Measurements from ENCODE around the gene RCSD1.
"Not testable (repeated sequence)": the region's sequence is repeated elsewhere in the genome, so short reads cannot be mapped to it uniquely, and the experiment has no call there.

The RCSD1 gene, protein sequence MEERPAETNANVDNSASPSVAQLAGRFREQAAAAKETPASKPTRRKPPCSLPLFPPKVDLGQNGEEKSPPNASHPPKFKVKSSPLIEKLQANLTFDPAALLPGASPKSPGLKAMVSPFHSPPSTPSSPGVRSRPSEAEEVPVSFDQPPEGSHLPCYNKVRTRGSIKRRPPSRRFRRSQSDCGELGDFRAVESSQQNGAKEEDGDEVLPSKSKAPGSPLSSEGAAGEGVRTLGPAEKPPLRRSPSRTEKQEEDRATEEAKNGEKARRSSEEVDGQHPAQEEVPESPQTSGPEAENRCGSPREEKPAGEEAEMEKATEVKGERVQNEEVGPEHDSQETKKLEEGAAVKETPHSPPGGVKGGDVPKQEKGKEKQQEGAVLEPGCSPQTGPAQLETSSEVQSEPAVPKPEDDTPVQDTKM

DNA sequence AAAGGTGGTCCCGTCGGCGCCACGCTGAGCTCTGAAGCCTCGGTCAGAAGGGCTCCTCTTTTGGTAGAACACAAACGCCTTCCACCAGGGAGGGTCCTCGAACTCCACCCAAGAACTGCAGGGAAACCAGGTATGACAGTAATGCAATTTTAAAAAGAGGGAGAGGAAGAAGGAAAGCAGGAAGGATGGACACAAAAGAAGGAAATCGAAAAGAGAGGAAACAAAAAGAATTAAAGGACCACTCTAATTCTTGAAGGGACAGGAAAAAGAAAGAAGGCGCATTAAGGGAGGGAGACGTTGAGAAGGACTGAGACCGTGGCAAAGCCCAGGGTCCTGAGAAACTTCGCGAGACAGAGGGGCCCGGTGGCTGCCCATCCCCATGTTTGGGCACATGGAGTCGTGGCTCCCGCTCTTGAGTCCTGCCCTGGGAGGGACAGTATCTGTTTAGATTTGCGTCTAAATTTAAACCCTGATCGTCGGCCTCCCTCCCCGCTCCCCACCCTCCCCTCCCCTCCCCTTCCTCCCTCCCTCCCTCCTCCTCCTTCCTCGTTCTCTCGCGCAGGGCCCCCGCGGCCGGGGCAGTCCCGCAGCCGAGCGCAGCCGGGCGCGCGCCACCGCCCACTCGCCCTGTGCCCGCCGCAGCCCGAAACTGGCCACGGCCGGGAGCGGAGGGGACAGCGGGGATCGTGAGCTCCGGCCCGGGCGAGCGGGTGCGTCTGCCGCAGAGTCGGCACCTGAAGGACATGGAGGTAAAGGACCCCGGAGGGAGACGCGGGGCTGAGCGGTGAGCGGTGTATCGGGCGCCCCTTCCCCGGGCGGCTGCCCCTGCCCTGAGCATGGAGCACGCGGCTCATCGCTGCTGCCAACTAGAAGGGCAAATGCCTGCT is at the start of gene RCSD1:
TSS of gene RCSD1 (plus strand) at position 552 of the 887 bp plus-strand sequence. CDS start at position 744, 192 bp downstream.
- DNase-seq = no peak

- DNase-seq = no peak
Observed at GRCh38 chr1:167582064-167582463, 48.0 kb upstream of the RCSD1 start.

DNA sequence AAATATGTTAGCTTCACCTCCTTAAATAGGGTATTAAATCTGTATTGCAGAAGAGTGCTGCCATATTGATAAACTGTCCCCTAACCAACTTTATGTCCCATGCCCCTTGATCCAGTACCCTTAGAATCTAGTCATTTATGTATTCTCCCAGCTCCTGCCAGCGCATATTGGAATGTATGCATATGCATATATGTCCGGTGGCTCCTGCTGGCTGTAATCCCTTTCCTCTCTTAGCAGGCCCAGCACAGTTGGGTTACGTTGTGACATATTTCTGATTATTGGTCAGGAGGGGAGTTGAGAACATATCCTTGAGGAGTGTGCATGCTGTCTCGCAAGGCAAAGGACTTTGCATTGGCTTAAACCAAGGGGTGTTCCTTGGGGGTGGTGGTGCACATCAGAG is 47.3 kb upstream of the RCSD1 start:
- no peak for DNase-seq

DNA sequence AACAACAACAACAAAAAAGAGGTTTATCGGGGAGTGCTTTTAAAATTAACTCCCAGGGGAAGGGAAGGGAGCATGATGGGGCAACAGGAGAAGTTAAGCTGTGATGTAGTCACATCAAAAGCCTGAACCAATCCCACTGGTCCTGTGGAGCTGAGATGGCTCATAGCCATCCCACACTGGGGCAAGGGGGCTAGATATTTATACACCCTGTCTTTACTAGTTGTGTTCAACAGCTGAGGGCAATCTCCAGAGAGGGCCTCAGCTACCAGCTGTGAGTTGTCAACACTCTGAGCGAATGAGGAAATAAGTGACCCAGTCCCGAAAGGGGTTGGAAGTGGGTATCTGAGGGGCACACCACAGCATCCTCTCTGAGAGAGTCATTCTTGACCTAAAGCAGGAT is 45.5 kb upstream of the RCSD1 start:
- DNase-seq = no peak

DNA sequence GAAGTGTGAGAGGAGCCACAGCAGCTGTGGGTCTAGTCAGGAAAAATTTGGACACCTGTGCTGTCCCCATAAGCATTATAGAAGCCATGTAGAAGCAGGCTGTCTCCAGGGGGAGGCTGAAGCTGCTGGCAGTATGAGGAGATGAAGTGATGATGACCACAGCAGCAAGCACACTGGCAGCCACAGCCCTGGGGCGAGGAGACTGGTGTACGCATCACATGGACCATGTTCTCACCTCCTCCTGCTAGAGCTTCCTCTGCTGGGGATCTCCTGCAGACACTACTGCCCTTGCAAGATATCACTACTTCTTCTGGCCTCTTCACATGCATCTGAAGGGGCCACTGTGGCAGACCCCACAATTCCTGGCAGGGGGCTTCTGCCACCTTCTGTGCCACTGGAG is 42.7 kb upstream of the RCSD1 start:
- DNase-seq = no peak

DNA sequence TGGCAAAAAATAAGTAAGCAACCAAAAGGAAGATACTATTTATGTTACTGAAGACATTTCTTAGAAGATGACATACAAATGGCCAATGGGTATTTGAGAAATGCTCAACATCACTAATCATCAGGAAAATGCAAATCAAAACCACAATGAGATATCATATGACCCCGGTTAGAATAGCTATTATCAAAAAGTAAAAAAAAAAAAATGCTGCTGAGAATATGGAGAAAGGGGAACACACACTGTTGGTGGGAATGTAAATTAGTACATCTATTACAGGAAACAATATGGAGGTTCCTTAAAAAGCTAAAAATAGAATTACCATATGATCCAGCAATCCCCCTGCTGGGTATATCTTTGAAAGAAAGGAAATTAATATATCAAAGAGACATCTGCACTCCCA is 42.2 kb upstream of the RCSD1 start:
- no peak for DNase-seq

GRCh38 chr1:167588361-167588760 is 41.7 kb upstream of the RCSD1 start:
- no peak for DNase-seq

- DNase-seq = no peak
Observed at GRCh38 chr1:167592475-167592874, 37.6 kb upstream of the RCSD1 start.

DNA sequence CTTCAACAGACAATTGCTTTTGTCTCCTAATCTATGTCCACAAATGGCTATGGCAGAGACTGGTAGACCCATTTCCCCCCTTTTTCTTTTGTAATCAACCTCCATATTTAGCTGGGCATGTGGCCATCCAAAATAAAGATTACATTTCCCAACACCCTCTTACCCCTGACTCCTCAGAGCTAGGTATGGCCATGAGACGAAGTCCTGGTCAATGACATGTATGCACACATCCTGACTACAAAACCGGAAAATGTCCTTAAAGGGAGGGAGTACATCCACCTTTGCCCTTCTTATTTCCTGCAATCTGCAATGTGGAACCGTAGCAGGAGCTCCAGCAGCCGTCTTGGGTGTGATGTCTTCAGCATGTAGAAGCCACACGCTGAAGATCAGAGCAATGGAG is 36.2 kb upstream of the RCSD1 start:
- DNase-seq = no peak

DNA sequence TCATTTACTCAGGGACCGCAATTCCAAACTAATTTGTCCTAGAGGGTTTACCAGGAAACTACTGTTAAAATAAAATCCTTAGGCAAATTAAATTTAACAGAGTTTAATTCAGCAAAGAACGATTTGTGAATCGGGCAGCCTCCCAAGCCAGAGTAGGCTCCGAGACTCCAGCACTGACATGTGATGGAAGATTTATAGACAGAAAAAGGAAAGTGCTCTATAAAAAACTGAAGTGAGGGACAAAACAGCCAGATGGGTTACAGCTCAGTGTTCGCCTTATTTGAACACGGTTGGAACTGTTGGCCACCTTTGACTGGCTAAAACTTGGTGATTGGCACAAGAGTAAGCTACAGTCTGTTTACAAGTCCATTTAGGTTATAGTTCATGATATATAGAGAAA is 35.2 kb upstream of the RCSD1 start:
- no peak for DNase-seq

GRCh38 chr1:167599957-167600581 is 30.0 kb upstream of the RCSD1 start:
- DNase-seq = no peak

DNA sequence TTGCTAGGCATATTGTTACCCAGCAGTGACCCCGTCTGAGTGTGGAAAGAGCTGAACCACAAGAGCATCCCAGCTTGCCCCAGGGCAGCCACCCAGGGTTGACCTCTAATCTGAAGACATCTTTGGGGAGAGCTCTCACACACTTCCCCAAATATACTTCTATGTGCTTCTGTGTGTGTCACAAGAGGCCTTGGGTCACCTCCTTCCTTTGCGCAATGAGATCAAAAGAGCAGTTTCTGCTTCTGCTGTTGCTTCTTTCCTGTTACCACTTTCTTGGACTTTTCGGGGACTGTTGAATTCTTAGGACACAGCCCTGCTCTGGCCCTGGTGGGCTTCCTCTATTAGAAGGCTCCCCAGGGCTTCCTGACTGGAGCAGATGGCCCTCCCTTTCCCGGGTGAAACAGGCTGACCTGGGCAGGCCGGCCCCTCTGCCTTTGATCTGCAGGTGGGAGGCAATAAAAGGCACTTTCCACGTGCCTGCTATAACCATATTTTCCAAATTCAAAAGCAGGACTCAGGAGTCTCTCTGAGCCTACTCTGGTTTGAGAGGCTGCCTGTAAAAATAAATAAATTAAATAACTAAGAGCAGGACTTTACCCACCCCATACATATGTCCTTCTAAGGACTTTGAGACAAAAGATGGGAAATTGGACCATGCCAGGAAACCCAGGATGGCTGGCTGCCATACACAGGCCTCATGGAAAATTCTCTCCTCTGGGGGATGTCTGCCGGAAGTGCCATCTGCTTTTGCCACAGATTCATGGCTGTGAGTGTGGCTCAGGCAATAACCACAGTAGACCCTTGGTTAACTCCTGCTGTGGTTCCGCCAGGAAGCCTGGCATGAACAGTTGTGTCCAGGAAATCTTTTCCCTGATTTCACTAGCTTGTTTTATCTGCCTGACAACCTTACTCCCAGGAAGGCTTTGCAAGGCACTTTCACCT is 28.3 kb upstream of the RCSD1 start:
- DNase-seq = no peak

DNA sequence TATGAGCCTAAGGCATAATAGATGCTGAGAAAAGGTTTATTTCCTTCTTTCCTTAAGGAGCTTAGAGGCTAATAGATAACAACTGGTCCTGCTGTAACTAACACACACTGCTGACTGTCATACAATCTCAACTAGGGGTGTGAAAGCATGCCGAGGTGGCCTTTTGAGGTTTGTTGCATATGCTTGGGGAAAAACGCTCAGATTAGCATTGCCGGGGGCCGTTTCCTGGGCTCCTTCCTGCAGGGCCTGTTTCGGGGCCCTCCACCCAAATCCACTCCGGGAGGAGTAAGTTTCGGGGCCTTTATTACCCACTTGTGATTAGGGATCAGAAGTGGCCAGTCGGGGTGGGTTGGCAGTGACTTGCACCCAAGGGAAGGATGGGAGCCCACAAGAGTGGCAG is 27.2 kb upstream of the RCSD1 start:
- no peak for DNase-seq

GRCh38 chr1:167605576-167605975 is 24.5 kb upstream of the RCSD1 start:
- no peak for DNase-seq

DNA sequence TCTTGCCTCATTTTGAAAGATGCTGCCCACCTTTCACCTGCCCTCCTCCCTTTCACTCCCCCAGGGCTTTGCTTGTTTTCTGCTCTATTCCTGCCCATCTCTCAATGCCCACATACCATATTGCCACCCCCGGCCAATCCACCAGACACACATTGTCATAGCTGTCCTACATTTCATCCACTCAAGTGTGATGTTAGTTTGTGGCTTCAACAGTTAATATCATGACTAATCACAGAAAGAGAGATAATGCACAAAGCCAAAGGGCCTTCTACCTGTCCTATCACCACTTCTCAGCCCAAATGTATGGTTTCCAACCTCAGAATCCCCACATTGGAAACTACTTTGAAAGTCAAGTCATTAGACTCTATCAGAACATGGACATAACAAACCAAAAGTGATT is 18.0 kb upstream of the RCSD1 start:
- no peak for DNase-seq

DNA sequence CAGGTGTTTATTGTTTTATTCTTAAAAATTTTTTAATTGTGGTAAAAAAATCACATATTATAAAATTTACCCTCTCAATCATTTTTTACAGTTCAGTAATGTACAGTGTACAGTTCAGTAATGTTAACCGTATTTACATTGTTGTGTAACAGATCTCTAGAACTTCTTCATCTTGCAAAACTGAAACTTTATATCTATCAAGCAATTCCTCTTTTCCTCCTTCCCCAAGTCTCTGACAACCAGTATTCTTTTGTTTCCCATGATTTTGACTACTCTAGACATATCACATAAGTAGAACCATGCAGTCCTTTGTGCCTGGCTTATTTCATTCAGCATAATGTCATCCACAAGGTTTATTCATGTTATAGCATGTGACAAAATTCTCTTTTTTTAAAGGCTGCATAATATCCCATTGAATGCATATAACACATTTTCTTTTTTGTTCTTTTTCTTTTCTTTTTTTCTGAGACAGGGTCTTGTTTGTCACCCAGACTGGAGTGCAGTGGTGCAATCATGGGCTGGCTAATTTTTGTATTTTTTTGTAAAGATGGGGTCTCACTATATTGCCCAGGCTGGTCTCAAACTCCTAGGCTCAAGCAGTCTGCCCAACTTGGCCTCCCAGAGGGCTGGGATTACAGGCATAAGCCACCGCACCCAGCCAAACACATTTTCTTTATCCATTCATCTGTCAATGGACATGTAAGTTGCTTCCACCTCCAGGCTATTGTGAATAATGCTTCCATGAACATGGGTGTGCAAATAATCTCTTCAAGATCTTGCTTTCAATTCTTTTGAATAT is 17.2 kb upstream of the RCSD1 start:
- DNase-seq = no peak

- DNase-seq = not testable (repeated sequence)
Observed at GRCh38 chr1:167613984-167614383, 16.0 kb upstream of the RCSD1 start.

- DNase-seq = no peak
Observed at GRCh38 chr1:167614851-167615250, 15.2 kb upstream of the RCSD1 start.

- DNase-seq = no peak
Observed at GRCh38 chr1:167616521-167616920, 13.5 kb upstream of the RCSD1 start.

- no peak for DNase-seq
Observed at GRCh38 chr1:167617153-167618147, 12.6 kb upstream of the RCSD1 start.

All from NCI-H2107 (cell line).